Liver (tissue), 3 donors: ENCODE data around the gene UBC.

ENCODE experiments used
- ATF3 ChIP-seq: IDR thresholded peaks from 2 replicates; pipeline ENCODE4 v1.6.1; 2016; ENCODE audit warnings: antibody characterized with exemption
- CTCF ChIP-seq: fragments of 150-350 bp; IDR thresholded peaks from 2 replicates; pipeline ENCODE4 v1.5.1; 2017; ENCODE audit warnings: improper control_type of control experiment, low read depth, low read length; ENCODE audit not compliant: missing input control
- EGR1 ChIP-seq, 2 donors: IDR thresholded peaks; 2 replicates each; pipeline ENCODE4 v1.6.1; 2016 to 2018; ENCODE audit warnings: antibody characterized with exemption in 2 of 2, low read depth in 2 of 2
- FOXA1 ChIP-seq: IDR thresholded peaks from 2 replicates; pipeline ENCODE4 v1.6.1; 2016; ENCODE audit warnings: antibody characterized with exemption
- MAX ChIP-seq: IDR thresholded peaks from 2 replicates; pipeline ENCODE4 v1.6.1; 2016; ENCODE audit warnings: antibody characterized with exemption
- RAD21 ChIP-seq, 2 donors: IDR thresholded peaks; 2 replicates each; pipeline ENCODE4 v1.6.1; 2016; ENCODE audit warnings: antibody characterized with exemption in 2 of 2, mild to moderate bottlenecking in 2 of 2
- RXRA ChIP-seq, 2 donors: IDR thresholded peaks; 2 replicates each; pipeline ENCODE4 v1.6.1; 2017 to 2018; ENCODE audit warnings: antibody characterized with exemption in 2 of 2, mild to moderate bottlenecking in 1 of 2
- SP1 ChIP-seq: IDR thresholded peaks from 2 replicates; pipeline ENCODE4 v1.6.1; 2018; ENCODE audit warnings: antibody characterized with exemption, mild to moderate bottlenecking
- TAF1 ChIP-seq: conservative IDR thresholded peaks from 2 replicates; pipeline ENCODE4 v1.6.1; 2016; ENCODE audit warnings: antibody characterized with exemption, mild to moderate bottlenecking
- YY1 ChIP-seq: IDR thresholded peaks from 2 replicates; pipeline ENCODE4 v1.6.1; 2016; ENCODE audit warnings: antibody characterized with exemption, mild to moderate bottlenecking
- ZBTB33 ChIP-seq: IDR thresholded peaks from 2 replicates; pipeline ENCODE4 v1.6.1; 2016; ENCODE audit warnings: antibody characterized with exemption
- donor health status: healthy.
- donor health status: healthy.

GRCh38 chr12:124902916-124903315 lies 11.5 kb downstream of the UBC start:
- no peak for TF ChIP-seq CTCF
- no peak for TF ChIP-seq RAD21 (IDR thresholded peaks at IDR 0.05)
- no peak for TF ChIP-seq TAF1
- TF ChIP-seq ATF3 = no peak
- no peak for TF ChIP-seq ZBTB33
- TF ChIP-seq EGR1 (IDR thresholded peaks at IDR 0.05; ENCODE audit: low read depth in 2 of 2) = no peak
- no peak for TF ChIP-seq RXRA (IDR thresholded peaks at IDR 0.05)
- no peak for TF ChIP-seq MAX
- no peak for TF ChIP-seq YY1
- TF ChIP-seq FOXA1 = no peak
- no peak for TF ChIP-seq SP1
